GM21717 (cell line): ENCODE data around the gene PIK3AP1.
A peak's percentile ranks its signal among the peaks of the same experiment; 100 is the strongest.

Experiments used
- ATAC-seq: cut with Tn5 transposase; IDR thresholded peaks from one replicate; pipeline ENCODE4 v1.9.1; 2021; ENCODE audit warnings: mild to moderate bottlenecking, moderate library complexity; ENCODE audit not compliant: unreplicated experiment

PIK3AP1 gene

DNA sequence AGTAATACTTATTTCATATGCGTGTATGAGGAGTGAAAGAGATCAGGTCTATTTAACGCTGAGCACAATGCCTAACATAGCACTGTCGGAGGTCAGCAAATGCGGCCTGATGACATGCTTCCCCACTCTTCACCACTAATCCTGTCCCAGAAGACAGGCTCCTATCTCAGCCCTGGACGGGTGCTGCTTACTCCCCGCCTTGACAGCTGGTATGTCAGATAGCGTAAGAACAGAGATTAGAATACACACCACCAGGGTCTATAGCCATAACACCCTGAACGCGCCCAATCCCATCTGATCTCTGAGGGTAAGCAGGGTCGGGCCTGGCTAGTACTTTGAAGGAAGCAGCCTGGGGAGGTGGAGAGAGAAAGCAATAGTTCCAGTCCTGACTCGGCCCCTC lies 101.2 kb downstream of the PIK3AP1 start:
- no peak for ATAC-seq

DNA sequence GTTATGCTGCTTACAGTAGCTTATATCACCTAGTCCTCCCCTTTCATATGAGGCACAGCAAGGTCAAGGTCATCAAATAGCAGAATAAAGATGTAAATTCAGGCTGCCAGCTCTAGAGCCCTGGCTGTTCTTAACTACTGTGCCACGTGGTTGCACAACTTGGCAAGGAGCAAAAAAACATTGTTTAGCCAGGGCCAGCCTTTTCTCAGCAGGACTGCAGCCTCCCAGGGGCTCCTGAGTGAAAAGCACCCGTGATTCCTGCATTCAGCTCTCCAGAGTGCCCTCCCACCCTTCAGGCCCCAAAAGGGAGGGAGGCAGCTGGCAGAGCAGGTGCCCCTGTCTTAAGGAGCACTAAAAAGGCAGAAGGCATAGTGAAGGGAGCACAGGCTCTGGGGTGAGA lies 101.7 kb downstream of the PIK3AP1 start:
- no peak for ATAC-seq

DNA sequence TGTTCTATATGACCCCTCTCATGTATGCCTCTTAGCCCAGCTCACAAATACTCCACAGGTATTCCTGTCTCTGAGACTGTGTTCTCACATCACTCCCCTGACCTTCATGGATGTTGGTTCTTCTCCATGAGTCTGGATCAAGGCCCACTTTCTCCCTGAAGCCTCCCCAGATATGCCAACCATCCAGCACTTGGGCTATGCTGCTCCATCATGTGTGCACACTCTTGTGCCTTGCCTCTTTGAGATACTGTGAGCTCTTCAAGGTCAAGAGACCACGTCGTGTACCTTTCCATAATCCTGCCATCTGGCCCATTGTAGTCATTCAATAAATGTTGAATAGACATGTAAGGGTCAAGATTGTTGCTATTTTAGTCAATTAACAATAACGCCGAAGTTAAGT lies 103.4 kb downstream of the PIK3AP1 start:
- no peak for ATAC-seq

DNA sequence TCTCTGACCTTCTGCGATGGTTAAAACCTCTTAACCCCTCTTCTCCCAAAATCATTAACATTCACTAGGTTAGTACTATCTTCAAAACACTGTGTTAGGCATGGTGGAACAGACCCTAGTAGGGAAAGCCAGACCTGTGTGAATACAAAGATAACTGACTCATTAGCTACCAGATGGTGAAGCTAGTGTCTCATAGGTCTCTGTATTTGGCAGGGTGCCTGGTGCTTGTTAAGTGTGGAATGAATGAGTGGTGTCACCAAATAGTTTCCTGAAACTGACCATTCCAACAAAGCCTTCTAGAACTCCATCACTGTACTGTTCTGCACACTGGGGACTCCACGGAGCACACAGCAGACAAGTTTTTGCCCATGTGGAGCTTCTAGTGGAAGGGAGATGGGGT lies 105.8 kb downstream of the PIK3AP1 start:
- no peak for ATAC-seq

DNA sequence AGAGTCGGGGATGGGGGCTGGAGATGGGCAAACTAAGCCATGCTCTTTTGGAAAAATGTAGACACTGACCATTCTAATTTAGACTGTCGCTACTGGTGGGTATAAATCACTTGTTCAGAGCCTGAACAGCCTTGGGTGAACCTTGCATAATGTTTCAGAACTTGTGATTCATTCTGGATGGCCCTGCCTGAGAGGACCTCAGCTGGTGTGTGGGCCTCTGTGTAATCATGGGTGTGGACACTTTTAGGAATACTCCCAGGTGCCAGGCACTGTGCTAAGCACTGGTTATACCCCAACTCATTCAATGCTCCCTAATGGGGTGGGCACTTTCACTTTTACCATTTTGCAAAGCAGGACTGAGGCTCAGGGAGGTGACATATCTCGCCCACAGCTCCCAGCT lies 106.7 kb downstream of the PIK3AP1 start:
- ATAC-seq = no peak

DNA sequence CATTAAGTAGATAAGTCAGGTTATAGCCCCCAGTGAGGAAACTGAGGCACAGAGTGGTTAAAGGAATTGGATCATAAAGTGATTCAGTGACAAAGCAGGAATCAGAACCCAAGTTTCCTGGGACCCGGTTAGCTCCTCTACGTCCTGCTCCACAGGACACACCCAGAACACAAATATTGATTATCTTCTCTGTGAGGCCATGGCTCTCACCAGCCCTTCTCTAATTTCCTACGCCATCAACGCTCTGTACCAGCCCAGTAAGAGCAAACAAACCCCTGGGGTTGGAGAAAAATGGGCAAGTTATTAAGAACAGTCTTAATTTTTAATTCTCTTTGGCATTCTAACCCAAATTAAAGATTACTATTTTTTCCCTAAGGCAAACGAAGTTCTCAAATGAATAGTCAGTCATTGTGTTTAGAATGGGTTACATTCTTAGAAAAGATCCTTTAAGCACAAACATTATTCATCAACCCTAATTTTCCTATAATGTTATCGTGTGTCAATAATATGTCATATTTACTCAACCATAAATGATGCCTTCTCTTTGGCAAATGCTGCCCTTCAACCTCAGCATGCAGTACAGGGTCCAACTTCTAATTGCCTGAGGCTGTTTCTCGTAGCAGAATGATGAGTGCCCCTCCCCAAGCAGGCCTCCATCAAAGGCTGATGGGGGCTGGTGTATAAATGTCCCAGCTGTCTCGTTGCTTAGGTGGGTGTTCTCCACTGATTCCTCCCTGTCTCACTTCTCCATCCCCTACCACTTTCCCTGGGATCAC lies 108.1 kb downstream of the PIK3AP1 start:
- no peak for ATAC-seq

DNA sequence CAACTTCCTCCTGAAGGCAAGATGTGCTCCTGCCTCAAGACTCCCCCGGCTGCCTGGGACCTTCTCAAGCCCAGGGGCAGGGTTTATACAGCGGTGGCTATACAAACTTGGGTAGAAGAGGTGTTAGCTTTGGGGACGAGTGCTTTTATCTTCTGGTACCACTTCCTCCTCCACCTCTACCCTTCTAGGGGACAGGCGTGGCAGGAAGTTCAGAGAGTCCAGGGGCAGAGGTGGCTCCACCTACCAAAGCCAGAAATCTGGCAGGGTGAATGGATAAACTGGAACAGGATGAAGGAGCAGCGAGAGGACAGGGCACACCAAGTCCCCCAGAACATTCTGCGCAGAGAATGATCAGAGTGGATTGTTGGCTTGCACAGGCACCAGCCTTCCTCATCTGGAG lies 109.5 kb downstream of the PIK3AP1 start:
- ATAC-seq = no peak

DNA sequence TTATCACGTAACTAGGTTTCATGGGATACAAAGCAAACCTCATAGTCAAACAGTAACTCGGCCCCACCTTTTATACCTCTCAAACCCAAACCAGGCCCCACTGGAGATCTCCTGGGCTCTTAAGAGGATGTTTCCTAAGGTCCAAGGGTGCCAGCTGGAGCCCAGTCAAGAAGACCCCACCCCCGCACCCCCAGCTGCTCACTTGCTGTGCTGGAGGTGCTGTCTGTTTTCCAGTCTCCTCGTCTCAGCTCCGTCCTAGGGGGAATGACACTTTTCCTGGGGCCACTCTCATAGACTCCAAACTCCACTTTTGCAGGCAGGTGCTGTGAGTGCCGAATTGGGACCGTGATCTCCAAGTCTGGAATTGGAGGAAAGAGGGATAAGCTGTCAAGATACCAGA lies 110.8 kb downstream of the PIK3AP1 start:
- ATAC-seq = no peak

DNA sequence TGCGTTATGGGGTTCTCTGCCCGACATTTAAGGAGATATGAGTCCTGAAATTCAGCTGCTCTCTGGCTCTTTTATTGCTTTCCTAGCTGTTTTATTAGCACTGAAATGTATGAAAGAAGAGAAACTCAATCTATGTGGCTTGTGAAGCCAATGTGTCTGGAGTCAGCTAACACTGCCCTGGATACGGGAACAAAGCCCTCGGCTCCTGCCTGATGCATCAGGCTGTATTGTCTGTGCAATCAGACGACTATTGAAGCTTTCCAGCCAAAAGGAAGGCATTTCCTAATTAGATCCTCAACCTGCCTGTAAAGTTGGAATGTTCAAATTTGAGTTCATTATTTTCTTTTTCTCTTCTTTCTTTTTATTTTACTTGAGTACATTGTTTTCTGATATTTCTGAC lies 111.5 kb downstream of the PIK3AP1 start:
- ATAC-seq = no peak

DNA sequence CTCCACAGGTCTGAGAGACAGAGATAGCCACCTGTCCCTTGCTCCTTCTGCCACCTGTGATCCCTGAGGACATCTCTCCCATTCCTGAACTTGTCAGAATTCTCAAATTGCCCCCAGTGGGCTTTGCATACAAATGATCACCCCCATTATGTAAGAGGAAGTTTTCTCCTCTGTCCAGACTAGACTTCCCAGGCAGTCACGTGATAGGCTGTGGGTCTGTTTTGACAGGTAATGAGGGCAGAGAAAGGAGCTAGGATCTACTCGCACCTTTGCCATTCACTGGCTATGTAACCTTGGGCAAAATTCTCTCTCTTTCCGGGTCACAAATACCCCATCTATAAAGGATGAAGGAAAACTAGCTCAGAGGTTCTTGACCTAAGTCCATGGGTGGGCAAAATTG lies 112.1 kb downstream of the PIK3AP1 start:
- no peak for ATAC-seq

DNA sequence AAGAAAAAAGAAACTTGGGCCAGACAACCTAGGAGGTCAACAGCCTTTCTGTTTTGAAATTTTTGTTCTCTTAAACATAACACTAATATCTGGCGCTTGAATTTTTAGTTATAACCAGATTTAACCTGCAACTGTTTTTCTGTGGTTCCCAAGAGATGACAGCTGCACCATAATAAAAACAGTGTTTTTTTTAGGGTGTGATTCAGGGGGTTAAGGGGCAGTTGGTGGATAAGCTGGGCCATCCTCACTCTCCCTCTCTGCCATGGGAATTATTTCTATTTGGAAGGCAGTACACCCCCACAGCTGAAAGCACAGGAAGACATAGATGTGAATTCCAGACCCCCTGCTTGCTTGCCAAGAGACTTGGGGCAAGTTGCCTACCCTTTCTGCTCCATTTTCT lies 113.4 kb downstream of the PIK3AP1 start:
- ATAC-seq = no peak

DNA sequence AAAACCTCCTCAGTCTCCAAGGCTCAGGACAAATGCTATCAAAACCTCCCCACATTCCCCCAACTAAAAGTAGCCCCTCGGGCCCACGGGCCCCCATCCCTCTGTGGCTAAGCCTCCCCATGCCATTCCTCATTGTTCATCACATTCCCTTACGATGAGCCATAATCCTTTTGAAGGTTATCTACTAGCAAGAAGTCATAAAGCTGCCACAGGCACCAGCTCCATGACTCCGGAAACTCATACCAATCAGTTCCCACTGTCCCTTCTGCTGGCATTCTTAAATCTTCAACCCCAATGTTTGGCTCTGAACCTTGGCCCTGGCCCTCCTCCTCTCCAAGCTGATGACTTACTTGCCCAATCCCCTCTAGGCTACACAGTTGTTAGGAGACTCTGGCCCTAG lies 114.1 kb downstream of the PIK3AP1 start:
- no peak for ATAC-seq

DNA sequence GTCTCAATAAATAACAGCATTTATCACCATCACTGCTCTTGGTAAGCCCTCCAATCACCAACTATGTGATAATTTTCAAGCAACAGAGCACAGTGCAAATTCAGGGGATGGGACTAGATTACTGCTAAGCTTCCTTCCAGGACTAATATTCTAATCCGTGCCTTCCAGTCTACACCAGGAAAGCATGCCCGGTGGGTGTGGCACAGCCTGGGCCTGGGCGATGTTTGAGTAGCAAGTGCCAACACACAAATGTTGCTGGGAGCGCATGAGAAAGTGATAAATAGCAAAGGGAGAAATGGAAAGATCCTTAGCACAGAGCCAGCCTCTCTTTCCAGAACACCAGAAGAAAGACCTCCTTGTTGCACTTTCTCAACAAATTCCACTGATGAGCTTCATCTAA lies 120.0 kb downstream of the PIK3AP1 start:
- no peak for ATAC-seq

DNA sequence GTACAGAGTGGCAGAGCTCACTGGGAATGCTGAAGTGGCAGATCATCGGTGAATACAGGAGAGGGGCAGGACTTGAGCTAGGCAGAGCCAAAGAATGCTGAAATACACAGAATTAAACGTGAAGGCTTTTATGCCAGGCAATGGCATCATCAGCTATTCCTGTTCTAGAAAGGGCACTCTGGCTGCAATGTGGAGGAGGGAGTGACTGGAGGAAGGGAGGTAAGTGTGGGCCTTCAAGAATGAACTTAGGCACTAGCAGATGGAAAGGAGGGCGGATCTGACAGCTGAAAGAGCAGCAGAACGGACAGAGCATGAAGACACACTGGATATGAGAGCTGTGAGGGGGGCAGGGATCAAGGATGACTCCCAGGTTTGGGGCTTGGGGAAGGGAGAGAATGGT lies 121.5 kb downstream of the PIK3AP1 start:
- ATAC-seq = no peak

DNA sequence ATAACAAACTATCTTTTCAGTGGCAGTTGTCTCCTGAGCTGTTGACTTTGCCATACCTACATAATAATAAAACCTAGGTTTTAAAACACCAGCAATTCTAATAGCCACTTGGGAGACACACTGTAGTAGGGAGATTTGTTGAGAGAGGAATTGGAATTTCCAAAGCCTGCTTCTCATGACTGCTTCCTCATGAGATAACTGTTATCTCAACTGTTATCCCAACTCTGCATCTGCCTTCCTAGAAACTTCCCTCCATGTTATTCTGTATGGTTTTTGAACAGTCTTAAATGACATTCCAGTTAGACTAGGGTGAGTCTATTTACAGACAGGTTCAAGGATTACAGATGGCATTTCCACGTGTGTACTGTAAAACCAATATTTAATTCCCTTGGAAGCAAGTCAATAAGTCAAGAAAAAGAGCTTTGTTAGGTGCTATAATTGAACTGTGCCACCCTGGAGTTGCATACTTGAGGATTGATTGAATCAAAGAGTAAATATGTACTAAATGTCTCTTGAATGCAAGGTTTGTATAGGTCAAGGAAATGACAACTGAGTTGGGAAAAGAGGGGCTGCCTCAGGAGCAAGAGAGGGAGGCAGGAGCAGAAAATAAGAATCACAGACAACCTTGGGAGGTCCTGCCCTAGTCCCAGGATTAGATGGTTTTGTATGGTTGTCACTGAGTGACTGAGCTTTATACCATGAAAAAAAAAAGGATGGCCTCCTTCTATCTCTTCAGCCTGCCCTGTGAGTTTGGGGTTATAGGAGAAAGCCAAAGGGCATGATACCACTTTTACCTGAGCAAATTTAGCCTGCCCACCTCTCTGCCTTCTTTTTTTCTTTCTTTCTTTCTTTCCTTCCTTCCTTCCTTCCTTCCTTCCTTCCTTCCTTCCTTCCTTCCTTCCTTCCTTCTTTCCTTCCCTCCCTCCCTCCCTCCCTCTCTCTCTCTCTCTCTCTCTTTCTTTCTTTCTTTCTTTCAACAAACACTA lies 123.6 kb downstream of the PIK3AP1 start:
- no peak for ATAC-seq

DNA sequence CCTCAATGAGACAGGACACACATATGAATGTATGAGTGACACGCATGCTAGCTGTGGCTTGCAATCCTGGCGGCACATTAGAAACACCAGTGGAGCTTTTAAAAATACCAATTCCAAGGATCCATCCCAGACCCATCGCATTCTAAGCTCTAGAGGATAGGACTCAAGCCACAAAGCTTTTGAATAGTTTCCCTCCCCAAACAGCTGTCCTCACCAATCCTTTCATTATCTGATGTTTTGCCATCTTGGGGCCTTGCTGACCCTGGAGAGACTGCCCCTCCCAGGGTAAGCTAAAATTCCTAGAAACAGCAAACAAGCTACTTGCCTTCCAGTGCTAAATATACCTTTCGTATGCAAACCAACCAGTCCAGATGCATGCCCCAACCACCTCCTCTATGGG lies 124.6 kb downstream of the PIK3AP1 start:
- ATAC-seq = no peak

DNA sequence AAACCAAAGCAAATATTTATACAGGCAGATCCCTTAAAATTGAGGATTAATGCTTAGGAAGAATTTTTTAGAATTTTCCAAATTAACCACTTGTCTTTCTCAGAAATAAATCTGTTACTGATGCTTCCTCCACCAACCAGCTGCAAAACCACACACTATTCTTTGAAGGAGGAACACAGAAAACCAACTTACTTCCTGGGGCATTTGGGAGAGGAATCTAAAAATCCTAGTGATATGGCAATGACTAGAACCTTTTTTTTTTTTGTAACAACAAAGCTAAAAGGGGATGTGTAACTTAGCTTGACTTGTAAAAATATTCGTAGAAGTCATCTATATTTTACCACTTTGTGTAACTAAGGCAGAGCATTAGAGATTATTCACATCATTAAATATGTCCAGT lies 128.4 kb downstream of the PIK3AP1 start:
- no peak for ATAC-seq

DNA sequence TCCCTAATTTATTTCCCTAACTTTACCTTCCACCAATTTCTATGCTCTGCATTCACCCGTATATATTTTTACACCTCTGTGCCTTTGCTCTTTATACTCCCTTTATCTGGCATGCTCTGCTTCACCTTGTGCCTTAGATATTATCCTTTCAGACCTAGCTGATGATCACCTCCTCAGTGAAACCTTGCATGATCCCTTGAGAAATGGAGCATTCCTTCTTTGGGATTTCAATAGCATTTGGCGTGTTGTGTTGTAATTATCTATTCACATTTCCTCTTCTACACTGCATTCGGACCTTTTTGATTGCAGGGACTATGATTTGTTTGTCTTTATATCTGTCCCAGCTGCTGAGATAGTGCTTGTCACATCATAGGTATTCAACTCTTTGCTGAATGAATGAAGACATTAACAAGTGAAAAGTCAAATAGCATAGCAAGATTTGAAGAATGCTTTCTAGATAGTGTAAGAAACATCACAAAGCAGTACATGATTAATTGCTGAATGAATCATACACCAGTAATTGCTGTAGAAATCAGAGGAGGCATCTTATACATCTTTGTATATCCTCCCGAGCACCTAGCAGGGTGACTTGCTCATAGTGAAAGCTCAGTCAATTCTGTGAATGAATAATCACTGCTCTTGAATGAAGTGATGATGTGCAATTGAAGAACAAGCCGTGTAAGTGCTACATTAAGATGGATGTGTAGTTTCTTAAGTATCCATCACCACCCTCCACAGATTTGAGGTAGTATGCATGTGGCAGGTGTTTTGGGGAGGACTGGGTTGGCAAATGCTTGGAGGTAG lies 131.5 kb downstream of the PIK3AP1 start:
- ATAC-seq = no peak

DNA sequence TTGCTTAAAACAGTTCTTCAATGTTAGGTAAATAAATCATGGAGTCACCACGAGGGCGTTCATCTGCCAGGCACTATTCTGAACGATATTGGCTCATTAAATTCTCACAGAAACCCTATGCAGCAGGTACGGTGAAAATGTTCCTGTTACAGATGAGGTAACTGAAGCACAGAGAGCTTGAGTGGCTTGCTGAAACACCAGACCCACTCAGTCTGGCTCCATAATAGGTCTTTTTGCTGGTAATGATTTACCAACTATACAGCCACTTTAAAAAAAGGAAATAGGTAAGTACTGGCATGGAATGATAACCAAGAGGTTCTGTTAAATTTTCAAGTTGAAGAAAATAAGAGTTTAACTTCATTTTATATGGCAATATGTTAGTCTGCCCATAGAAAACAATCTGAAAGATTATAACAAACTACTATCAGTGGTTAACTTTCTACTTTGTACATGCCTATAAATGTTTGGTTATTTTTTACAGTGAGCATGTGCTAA lies 132.2 kb downstream of the PIK3AP1 start:
- no peak for ATAC-seq

DNA sequence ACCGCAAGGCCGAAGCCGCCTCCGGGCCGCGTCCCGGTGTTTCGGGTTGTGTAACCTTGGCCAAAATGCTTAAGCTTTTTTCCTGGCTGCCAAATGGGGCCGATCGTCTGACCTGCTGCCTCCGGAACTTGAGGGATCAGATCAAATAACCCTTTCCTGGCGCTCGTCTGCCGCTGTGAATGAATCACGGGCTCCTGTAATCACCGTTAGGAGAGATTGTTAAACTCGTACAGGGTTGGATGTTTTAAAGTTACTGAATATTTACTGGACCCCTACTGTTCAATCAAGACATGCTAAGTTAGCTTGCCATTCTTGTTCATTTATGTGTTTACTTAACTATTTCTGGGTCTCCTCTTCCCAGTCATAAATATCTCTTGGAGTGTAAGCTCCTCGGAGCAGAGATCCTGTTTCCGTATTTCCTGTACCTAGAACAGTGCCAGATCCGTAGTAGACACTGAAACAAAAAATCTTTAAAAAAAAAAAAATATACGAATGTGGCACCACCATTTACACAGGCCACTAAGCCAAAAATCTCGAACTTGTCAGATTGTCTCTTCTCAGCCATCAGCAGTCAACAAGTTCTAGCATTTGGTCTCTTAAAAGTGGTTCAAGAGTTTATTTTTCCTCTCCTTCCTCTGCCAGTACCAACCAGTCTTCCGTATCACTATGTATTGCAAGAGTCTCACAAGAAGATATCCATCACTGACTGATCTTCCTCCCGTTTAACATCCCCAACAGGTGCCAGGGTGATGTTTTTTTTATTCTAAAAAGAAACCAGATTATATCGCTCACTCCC lies 132.9 kb downstream of the PIK3AP1 start:
- peak; percentile 8 for ATAC-seq
